Transverse colon (tissue), 4 donors: Measurements from ENCODE around the gene FAM180A. TPM values are rescaled to one million over a fixed set of nuclear protein-coding genes. Genes with fewer than 3 reads are reported as not detected.

Source experiments
- DNase-seq: peaks from one replicate; pipeline ENCODE4 v3.0.0-alpha.2; 2019
- H3K27ac ChIP-seq, 4 donors: fragments of 200-600 bp; sonication (generic); 2 replicates each; pipeline ENCODE4 v1.5.1; 2016 to 2018; ENCODE audit warnings: inconsistent platforms in 4 of 4
- H3K27me3 ChIP-seq: fragments of 200-600 bp; sonication (generic); 2 replicates; pipeline ENCODE4 v1.5.1; 2017; ENCODE audit warnings: inconsistent platforms
- H3K36me3 ChIP-seq, 4 donors: fragments of 200-600 bp; sonication (generic); 2 replicates each; pipeline ENCODE4 v1.5.1; 2017 to 2019; ENCODE audit warnings: inconsistent platforms in 4 of 4
- H3K4me1 ChIP-seq, 4 donors: fragments of 200-600 bp; sonication (generic); 2 replicates each; pipeline ENCODE4 v1.5.1; 2017 to 2020; ENCODE audit warnings: inconsistent platforms in 4 of 4
- H3K4me3 ChIP-seq, 4 donors: fragments of 200-600 bp; sonication (generic); 1 replicate in 1 of 4; 2 replicates in 3 of 4; pipeline versions ENCODE4 v1.5.1 to v1.6.1; 2017 to 2019; ENCODE audit warnings: inconsistent platforms in 4 of 4
- H3K9me3 ChIP-seq, 2 donors: fragments of 200-600 bp; sonication (generic); 2 replicates each; pipeline ENCODE4 v1.5.1; 2017 to 2019; ENCODE audit warnings: inconsistent platforms in 2 of 2
- EP300 ChIP-seq: sonication (generic); formaldehyde crosslinking; IDR thresholded peaks from one replicate; pipeline ENCODE4 v1.6.1; 2017; ENCODE audit warnings: antibody characterized with exemption, low read depth
- POLR2A ChIP-seq: fragments of 450-650 bp; IDR thresholded peaks from one replicate; pipeline ENCODE4 v1.6.1; 2016; ENCODE audit warnings: antibody characterized with exemption, mild to moderate bottlenecking, moderate library complexity
- POLR2AphosphoS5 ChIP-seq, 3 donors: sonication (generic); formaldehyde crosslinking; IDR thresholded peaks; one replicate each; pipeline ENCODE4 v1.6.1; 2016; ENCODE audit warnings: antibody characterized with exemption in 3 of 3
- WGBS, 2 donors: methylation state at CpG; one replicate each; pipeline ENCODE4 v1.1.5; 2018; ENCODE audit warnings: low coverage in 1 of 2; 5-methylcytosine and 5-hydroxymethylcytosine counted together
- in situ Hi-C, 4 donors: fragments of 200-750 bp; cut with MboI; loops; one replicate each; pipeline versions ENCODE4 v1.15.0 to v1.15.1; 2017; ENCODE audit warnings: low sequenced_read_pairs in 3 of 4, low pct_ligation_motif_present in 1 of 4, low pct_unique_long_range_greater_than_20kb in 1 of 4
- intact Hi-C: fragments of 100-400 bp; cut with DNase I; formaldehyde crosslinking; loops from one replicate; pipeline ENCODE4 v1.15.1; 2023; ENCODE audit warnings: low total_unique reads
- total RNA-seq, 4 donors: library from RNA; depleted of rRNA; stranded (reverse); fragments of >200 nt; gene quantifications; one replicate each; pipeline ENCODE4 v1.1.0, GENCODE V29; 2016
- TF ChIP-seq, protein P1 (sequence below), 5 experiments: fragments of 200-600 bp in 3 of 5; fragments of 450-650 bp in 2 of 5; sonication (generic) in 3 of 5; IDR thresholded peaks; 1 replicate in 2 of 5; 2 replicates in 3 of 5; pipeline ENCODE4 v1.5.1; 2016 to 2017; ENCODE audit warnings: antibody characterized with exemption in 5 of 5, inconsistent platforms in 3 of 5, mild to moderate bottlenecking in 2 of 5, moderate library complexity in 1 of 5

Gene FAM180A
- total RNA-seq, 4 donors from 2014 or later = 1.2 to 3.8 TPM; not detected in 2

GRCh38 chr7:135712182-135712782 is 36.3 kb downstream of the FAM180A start:
- no peak for DNase-seq
- Histone ChIP-seq H3K27me3 (no peaks in the 10 kb centered on the region), H3K9me3 (no peaks in the 10 kb centered on the region), H3K4me3 (no peak overlapping the region), H3K36me3 (no peaks in the 10 kb centered on the region), H3K27ac (no peak overlapping the region), H3K4me1 (no peaks in the 10 kb centered on the region)
- in situ Hi-C loops = no loop called here
- intact Hi-C loops = no loop called here
- WGBS, 2 donors = 50 to 77% methylated on average over 3 to 4 of the region's 4 CpGs
- TF ChIP-seq, protein P1, sequence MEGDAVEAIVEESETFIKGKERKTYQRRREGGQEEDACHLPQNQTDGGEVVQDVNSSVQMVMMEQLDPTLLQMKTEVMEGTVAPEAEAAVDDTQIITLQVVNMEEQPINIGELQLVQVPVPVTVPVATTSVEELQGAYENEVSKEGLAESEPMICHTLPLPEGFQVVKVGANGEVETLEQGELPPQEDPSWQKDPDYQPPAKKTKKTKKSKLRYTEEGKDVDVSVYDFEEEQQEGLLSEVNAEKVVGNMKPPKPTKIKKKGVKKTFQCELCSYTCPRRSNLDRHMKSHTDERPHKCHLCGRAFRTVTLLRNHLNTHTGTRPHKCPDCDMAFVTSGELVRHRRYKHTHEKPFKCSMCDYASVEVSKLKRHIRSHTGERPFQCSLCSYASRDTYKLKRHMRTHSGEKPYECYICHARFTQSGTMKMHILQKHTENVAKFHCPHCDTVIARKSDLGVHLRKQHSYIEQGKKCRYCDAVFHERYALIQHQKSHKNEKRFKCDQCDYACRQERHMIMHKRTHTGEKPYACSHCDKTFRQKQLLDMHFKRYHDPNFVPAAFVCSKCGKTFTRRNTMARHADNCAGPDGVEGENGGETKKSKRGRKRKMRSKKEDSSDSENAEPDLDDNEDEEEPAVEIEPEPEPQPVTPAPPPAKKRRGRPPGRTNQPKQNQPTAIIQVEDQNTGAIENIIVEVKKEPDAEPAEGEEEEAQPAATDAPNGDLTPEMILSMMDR (IDR thresholded peaks at IDR 0.05) = no peak
- TF ChIP-seq POLR2A (no peak), EP300 (no peak)

GRCh38 chr7:135711139-135711469 is 37.5 kb downstream of the FAM180A start:
- Histone ChIP-seq H3K36me3 (no peaks in the 10 kb centered on the region), H3K9me3 (no peaks in the 10 kb centered on the region), H3K4me1 (no peaks in the 10 kb centered on the region), H3K27me3 (no peaks in the 10 kb centered on the region), H3K27ac (no peak overlapping the region), H3K4me3 (no peak overlapping the region)
- intact Hi-C loops = no loop called here
- no peak for DNase-seq
- WGBS, 2 donors = 60% methylated on average over 2 to 8 of the region's 8 CpGs
- in situ Hi-C loops = no loop called here
- TF ChIP-seq EP300 (no peak), POLR2A (no peak), POLR2AphosphoS5 (IDR thresholded peaks at IDR 0.05) (no peak)
- TF ChIP-seq, protein P1 (IDR thresholded peaks at IDR 0.05) = no peak

DNA sequence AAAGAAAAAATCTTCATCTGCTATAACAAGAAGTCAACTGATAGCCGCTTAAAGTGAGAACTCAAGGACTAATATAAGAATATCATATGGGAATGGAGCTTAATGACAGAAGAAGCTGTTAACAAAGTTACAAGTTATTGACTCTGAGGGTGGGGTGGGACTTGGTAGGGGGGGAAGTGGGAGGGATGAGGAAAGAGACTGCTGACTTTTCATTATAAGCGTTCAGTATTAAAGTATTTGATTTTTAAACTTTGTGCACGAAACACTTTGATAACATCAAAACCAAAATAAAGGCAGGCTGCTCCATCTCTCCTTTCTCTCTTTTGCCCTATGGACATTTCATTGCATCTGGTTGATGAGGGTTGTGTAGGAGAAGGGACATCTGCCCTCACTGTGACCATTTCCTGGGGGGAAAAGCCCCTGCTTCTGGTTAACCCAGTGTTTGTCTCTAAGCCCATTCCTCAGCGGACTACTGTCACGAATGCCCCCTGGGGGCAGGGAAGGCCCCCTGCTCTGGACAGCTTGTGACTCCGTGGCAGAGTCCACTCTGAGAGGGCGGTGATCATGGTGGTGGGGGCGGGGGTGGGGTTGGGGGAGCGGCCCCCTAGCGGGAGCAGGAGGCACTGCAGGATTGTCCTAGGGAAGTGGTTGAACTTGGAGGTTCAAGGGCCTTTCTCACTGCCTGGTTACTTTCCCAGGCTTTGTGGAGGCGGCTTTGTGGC is 38.0 kb downstream of the FAM180A start:
- Histone ChIP-seq H3K36me3 (no peaks in the 10 kb centered on the region), H3K27me3 (no peaks in the 10 kb centered on the region), H3K4me3 (no peak overlapping the region), H3K9me3 (no peaks in the 10 kb centered on the region), H3K27ac (no peak overlapping the region), H3K4me1 (no peaks in the 10 kb centered on the region)
- in situ Hi-C loops (no loop called here), intact Hi-C loops (no loop called here)
- TF ChIP-seq EP300 (no peak), POLR2A (no peak), POLR2AphosphoS5 (IDR thresholded peaks at IDR 0.05) (no peak)
- TF ChIP-seq, protein P1 (IDR thresholded peaks at IDR 0.05) = peak in 3 of 5 experiments; percentile 44 to 59 (median 47)
- WGBS, 2 donors = 41 to 83% methylated on average over 2 to 11 of the region's 11 CpGs
- DNase-seq = no peak

- Histone ChIP-seq H3K9me3 (no peaks in the 10 kb centered on the region), H3K27me3 (no peaks in the 10 kb centered on the region), H3K4me3 (no peak overlapping the region), H3K27ac (no peak overlapping the region), H3K4me1 (no peaks in the 10 kb centered on the region), H3K36me3 (no peaks in the 10 kb centered on the region)
- DNase-seq = no peak
- in situ Hi-C loops (no loop called here), intact Hi-C loops (no loop called here)
- TF ChIP-seq, protein P1 (IDR thresholded peaks at IDR 0.05) = no peak
- WGBS, 2 donors = 86% methylated on average over 3 of the region's 3 CpGs
Measured at GRCh38 chr7:135709508-135709907, 39.1 kb downstream of the FAM180A start.
